Subcutaneous adipose tissue (tissue), 4 donors: ENCODE results near the gene CLCA2. TPM values are rescaled to one million over a fixed set of nuclear protein-coding genes. Genes with fewer than 3 reads are reported as not detected.

Experiments used
- total RNA-seq, 4 donors: library from RNA; depleted of rRNA; stranded (reverse); fragments of >200 nt; gene quantifications; one replicate each; pipeline ENCODE4 v1.1.0, GENCODE V29; 2016
- TF ChIP-seq, protein P1 (sequence below): fragments of 450-650 bp; IDR thresholded peaks from one replicate; pipeline ENCODE4 v1.5.1; 2016; ENCODE audit warnings: low read depth, mild to moderate bottlenecking, control low read depth, antibody characterized with exemption, moderate library complexity

Gene CLCA2
- total RNA-seq, 4 donors from 2014 or later: 0.88 to 1.4 TPM; not detected in 2

DNA sequence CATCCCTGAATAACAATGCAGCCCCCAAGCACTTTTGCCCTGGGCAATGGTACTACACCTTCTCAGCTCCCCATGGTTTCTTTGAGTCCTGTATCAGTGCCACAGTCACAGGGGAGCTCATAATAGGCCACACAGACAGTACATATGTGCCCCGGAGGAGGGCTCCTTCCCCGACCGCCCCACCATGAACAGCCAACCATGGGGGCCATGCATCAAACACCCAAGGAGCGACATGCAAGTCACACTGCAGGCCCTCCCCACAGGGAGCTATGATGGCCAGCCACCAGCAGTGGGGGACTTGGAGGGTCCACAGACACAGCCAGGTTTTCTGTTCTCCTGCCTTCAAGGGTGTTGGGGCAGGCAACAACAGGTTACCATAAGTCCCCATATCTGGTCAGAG lies 13.1 kb upstream of the CLCA2 start:
- TF ChIP-seq, protein P1, sequence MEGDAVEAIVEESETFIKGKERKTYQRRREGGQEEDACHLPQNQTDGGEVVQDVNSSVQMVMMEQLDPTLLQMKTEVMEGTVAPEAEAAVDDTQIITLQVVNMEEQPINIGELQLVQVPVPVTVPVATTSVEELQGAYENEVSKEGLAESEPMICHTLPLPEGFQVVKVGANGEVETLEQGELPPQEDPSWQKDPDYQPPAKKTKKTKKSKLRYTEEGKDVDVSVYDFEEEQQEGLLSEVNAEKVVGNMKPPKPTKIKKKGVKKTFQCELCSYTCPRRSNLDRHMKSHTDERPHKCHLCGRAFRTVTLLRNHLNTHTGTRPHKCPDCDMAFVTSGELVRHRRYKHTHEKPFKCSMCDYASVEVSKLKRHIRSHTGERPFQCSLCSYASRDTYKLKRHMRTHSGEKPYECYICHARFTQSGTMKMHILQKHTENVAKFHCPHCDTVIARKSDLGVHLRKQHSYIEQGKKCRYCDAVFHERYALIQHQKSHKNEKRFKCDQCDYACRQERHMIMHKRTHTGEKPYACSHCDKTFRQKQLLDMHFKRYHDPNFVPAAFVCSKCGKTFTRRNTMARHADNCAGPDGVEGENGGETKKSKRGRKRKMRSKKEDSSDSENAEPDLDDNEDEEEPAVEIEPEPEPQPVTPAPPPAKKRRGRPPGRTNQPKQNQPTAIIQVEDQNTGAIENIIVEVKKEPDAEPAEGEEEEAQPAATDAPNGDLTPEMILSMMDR: no peak

DNA sequence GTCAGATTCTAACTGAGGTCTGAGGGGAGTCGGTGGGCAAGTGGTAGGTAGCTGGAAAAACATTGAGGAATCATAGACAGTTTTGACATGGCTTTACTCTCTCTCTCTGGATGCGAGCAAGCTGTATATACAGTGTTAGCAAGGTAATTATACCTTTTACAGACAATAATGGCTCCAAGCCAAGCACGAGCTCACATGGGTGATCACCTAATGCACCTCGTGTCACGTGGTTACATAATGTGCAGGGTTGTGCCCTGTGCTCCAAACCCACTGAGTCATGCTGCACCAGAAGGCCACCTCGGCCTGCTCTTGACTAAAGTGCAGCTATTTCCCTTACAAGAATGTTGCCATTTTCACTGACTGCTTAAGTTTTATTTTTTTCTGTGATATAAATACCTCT lies 7.6 kb upstream of the CLCA2 start:
- TF ChIP-seq, protein P1: no peak

DNA sequence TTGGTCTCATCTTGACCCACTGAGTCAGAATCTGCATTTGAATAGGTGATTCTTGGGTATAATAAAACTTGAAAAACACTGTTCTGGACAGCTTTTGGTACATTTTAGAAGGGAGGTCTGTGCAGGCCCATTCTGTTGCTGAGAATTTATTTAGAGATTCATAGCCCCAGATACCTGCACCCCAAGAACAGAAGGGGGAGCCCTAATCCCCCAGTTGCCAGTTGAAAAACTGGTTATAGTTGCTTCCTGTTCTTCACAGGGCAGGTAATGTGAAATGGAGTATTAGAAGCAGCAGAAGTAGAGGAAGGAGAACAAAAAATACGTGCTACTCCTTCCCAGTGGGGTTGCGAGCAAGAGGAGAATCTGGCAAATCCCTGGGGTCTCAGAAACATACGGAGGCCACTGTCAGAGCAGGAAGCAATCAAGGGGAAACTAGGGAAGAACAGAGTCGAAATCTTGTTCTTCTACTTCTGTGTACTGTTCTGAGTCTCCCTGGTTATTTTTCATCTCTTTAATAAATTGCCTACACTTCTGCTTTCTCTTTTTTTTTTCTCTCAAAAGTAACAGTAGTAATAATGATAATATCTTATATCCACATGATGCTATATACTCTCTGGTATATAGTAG lies 4.6 kb upstream of the CLCA2 start:
- TF ChIP-seq, protein P1: no peak

DNA sequence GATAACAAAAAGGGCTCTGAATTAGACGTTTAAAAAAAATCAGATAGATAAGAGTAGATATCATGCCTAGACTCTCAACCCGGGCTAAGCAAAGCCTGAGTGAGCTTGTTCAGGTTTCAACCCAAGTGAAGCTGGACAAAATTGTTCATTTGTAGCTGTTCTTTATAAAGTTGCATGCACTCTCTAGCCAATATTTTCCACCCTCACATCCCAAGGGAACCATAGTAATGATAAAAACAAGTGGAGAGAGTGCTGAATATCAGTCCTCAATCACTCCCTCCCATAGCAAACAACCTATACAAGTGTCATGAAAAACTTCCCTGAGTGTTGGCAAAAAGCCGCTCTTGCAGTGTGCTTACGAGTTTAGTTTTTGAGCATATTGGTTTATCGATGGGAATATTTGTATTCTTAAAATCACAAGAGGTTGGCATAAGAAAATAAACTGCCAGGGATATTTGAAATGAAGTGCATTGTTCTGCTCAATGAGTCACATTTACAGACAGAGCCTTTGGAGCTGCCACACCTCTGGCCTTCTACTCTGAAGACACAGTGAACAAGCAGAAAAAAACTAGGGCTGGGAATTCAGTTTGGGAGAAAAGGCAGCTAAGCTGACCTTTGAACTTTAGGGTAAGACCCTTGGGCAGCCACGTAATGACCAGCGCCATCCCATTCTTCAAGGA lies 2.2 kb upstream of the CLCA2 start:
- TF ChIP-seq, protein P1: no peak

DNA sequence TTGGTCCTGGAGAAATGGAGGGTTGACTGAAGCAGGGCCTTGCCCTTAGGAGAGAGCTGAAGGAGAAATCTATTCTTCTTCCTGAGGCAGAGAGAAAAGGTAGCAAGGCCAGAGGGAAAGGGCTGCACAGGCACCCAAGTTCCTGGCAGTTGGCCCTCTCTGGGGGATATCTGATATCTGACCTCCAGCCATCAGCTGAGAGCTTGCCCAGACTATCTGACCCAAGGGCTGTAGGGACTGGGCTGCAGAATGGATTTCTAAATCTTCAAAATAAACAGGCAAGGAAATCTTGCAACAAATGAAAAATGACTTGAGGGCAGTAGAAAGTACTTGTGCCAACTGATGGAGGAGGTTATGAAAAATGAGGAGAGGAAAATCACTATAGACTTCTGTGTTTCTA lies 498 bp upstream of the CLCA2 start:
- TF ChIP-seq, protein P1: no peak

DNA sequence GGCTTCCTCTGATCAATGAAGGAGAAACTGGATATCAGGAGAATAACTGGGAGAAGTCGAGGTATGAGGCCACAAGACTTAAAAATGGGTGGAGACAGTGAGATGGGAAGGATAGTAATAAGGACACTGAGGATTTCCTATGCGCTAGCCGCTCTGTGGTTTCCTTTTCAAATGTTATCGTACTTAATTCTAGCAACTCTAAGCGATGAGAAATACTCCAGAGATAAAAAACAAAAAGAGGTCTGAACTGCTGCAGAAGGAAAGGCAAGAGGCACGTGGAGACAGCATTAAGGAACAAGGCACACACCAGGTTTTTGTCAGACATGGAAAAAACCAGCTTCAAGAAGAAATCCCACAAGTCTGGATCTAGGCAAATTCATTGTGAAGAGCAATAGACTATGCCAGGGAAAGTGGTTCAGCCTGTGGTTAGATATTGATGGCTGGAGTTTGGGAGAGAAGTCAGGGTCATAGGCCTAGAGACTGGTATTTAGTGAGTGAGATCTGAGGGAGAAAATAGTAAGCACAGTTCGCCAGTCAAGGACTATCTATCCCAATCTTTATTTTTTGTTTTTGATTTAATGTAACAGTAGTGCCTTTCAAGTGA lies 5.3 kb downstream of the CLCA2 start:
- TF ChIP-seq, protein P1: no peak

DNA sequence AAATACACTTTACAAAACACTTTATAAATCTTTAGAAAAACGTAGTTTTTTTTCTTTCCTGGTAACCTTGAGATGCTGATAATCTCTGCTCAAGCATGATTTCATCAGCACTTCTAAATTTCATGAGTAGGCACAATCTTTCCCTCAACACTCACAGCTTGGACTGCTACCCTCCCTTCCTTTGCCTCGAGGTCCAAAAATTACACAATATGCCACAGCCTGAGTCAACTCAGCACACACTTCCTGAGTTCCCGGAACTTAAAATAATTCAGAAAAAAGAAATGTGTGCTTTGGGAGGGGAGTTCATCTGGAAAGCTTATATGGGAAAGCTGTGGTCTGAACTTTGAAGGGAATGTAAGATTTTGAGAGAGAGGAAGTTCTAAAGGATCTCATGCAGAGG lies 5.9 kb downstream of the CLCA2 start:
- TF ChIP-seq, protein P1: no peak
